Measurements from ENCODE around the gene FGF4. TPM values are rescaled to one million over a fixed set of nuclear protein-coding genes. Genes with fewer than 3 reads are reported as not detected.

The FGF4 gene
- total and polyA plus RNA-seq, 10 of the 15 experiments (the other 5 are each of a cell fraction or from before 2014, with no cell fraction given), result not detected

DNA sequence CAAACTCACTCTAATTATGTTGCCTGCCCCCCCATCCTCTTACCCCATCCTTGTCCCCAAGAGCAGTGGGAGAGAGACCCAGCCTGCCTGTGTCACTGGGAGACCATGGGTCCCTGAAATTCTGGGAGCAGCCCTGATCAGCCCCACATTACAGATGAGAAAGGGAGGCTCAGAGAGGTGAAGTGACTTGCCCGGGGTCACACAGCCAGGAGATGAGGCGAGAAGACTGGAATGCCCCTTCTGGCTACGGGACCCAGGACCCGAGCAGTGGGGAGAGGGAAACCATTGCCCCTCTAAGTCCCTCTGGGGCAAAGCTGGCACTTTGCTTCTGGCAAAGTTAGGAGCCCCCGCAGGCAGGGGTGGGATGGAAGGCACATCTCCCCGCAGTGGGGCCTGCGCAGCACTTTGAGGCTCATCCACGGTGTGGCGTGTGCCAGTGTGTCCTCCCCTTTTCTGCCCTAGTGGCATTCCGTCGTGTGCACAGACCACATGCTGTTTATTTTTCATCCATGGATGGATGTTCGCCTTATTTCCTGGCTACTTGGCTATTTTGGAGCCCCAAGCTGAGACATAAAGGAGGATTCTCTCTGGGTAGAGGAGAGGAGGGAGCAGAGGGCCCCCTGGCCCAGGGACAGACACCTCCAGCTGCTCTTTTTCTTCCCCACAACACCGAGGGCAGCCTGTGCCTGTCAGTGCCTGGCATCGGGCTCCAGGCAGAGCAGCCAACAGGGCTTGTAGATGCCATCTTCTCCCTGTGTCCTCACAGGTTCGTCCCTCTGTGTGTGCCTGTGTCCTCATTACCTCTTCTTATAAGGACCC is 47.7 kb upstream of the FGF4 start:
- H3K27ac ChIP-seq (ENCODE audit: control insufficient read depth, insufficient read depth), result no peak overlapping the region
- intact Hi-C loops (cut with micrococcal nuclease; ENCODE audit: unreplicated experiment), result no loop called here
- no peaks in the 10 kb centered on the region for H4K20me1 ChIP-seq (ENCODE audit: control insufficient read depth, insufficient read depth)
- ChIA-PET RAD21 (ENCODE audit: unreplicated experiment) (no interaction called here), SMC1A (ENCODE audit: uncharacterized antibody, unreplicated experiment) (no interaction called here), CTCF (no interaction called here), POLR2A (no interaction called here)
- no TSS peak for BruUV-seq (replicated peaks)
- DNase-seq (ENCODE audit: low read depth, low spot score), result no peak
- no peak overlapping the region for H3K4me2 ChIP-seq (ENCODE audit: control insufficient read depth, insufficient read depth)
- ATAC-seq, result no peak
- no peaks in the 10 kb centered on the region for H3K36me3 ChIP-seq (ENCODE audit: control insufficient read depth in 2 of 2, insufficient read depth in 2 of 2, low read length in 1 of 2)
- WGBS (ENCODE audit: insufficient coverage, insufficient replicate concordance, low lambda C conversion rate, missing lambda C conversion rate), result 26% methylated on average over 15 of the region's 15 CpGs
- H3K27me3 ChIP-seq (replicated peaks in 1 of 2; ENCODE audit: control insufficient read depth in 2 of 2, insufficient read depth in 2 of 2, low read length in 1 of 2), result peaks cover 0 to 5% of the 10 kb centered on the region in 2 experiments; a peak in 3 of 4 replicates
- in situ Hi-C loops (cut with MboI), result no loop called here
- no peaks in the 10 kb centered on the region for H3K79me2 ChIP-seq (ENCODE audit: control insufficient read depth, insufficient read depth, low read length)
- no peaks in the 10 kb centered on the region for H3K4me1 ChIP-seq (ENCODE audit: control insufficient read depth, insufficient read depth, low read length)
- H3K9ac ChIP-seq (ENCODE audit: control insufficient read depth, insufficient read depth, low read length), result no peak overlapping the region
- TF ChIP-seq SREBF1 (IDR thresholded peaks at IDR 0.05; ENCODE audit: low read length) (no peak), CREB1 (IDR thresholded peaks at IDR 0.05; ENCODE audit: low read depth) (no peak), RBBP5 (conservative IDR thresholded peaks at IDR 0.05) (no peak), ZNF217 (IDR thresholded peaks at IDR 0.05) (no peak), MYC (IDR thresholded peaks at IDR 0.05; ENCODE audit: insufficient read depth, insufficient read length, insufficient replicate concordance, low read length, severe bottlenecking) (no peak), ASH2L (IDR thresholded peaks at IDR 0.05; ENCODE audit: borderline replicate concordance, low read depth) (no peak), ZNF622 (IDR thresholded peaks at IDR 0.05) (no peak), RB1 (IDR thresholded peaks at IDR 0.05; ENCODE audit: borderline replicate concordance) (no peak)
- TF ChIP-seq, protein P1, sequence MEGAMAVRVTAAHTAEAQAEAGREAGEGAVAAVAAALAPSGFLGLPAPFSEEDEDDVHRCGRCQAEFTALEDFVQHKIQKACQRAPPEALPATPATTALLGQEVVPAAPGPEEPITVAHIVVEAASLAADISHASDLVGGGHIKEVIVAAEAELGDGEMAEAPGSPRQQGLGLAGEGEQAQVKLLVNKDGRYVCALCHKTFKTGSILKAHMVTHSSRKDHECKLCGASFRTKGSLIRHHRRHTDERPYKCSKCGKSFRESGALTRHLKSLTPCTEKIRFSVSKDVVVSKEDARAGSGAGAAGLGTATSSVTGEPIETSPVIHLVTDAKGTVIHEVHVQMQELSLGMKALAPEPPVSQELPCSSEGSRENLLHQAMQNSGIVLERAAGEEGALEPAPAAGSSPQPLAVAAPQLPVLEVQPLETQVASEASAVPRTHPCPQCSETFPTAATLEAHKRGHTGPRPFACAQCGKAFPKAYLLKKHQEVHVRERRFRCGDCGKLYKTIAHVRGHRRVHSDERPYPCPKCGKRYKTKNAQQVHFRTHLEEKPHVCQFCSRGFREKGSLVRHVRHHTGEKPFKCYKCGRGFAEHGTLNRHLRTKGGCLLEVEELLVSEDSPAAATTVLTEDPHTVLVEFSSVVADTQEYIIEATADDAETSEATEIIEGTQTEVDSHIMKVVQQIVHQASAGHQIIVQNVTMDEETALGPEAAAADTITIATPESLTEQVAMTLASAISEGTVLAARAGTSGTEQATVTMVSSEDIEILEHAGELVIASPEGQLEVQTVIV (IDR thresholded peaks at IDR 0.05; ENCODE audit: borderline replicate concordance, partially characterized antibody), result no peak
- TF ChIP-seq, protein P2, sequence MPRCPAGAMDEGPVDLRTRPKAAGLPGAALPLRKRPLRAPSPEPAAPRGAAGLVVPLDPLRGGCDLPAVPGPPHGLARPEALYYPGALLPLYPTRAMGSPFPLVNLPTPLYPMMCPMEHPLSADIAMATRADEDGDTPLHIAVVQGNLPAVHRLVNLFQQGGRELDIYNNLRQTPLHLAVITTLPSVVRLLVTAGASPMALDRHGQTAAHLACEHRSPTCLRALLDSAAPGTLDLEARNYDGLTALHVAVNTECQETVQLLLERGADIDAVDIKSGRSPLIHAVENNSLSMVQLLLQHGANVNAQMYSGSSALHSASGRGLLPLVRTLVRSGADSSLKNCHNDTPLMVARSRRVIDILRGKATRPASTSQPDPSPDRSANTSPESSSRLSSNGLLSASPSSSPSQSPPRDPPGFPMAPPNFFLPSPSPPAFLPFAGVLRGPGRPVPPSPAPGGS (IDR thresholded peaks at IDR 0.05; ENCODE audit: borderline replicate concordance, insufficient read depth, low read depth, low read length, poor library complexity, severe bottlenecking), result no peak
- TF ChIP-seq, protein P3, sequence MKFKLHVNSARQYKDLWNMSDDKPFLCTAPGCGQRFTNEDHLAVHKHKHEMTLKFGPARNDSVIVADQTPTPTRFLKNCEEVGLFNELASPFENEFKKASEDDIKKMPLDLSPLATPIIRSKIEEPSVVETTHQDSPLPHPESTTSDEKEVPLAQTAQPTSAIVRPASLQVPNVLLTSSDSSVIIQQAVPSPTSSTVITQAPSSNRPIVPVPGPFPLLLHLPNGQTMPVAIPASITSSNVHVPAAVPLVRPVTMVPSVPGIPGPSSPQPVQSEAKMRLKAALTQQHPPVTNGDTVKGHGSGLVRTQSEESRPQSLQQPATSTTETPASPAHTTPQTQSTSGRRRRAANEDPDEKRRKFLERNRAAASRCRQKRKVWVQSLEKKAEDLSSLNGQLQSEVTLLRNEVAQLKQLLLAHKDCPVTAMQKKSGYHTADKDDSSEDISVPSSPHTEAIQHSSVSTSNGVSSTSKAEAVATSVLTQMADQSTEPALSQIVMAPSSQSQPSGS (IDR thresholded peaks at IDR 0.05; ENCODE audit: low read length), result no peak
- TF ChIP-seq, protein P4, sequence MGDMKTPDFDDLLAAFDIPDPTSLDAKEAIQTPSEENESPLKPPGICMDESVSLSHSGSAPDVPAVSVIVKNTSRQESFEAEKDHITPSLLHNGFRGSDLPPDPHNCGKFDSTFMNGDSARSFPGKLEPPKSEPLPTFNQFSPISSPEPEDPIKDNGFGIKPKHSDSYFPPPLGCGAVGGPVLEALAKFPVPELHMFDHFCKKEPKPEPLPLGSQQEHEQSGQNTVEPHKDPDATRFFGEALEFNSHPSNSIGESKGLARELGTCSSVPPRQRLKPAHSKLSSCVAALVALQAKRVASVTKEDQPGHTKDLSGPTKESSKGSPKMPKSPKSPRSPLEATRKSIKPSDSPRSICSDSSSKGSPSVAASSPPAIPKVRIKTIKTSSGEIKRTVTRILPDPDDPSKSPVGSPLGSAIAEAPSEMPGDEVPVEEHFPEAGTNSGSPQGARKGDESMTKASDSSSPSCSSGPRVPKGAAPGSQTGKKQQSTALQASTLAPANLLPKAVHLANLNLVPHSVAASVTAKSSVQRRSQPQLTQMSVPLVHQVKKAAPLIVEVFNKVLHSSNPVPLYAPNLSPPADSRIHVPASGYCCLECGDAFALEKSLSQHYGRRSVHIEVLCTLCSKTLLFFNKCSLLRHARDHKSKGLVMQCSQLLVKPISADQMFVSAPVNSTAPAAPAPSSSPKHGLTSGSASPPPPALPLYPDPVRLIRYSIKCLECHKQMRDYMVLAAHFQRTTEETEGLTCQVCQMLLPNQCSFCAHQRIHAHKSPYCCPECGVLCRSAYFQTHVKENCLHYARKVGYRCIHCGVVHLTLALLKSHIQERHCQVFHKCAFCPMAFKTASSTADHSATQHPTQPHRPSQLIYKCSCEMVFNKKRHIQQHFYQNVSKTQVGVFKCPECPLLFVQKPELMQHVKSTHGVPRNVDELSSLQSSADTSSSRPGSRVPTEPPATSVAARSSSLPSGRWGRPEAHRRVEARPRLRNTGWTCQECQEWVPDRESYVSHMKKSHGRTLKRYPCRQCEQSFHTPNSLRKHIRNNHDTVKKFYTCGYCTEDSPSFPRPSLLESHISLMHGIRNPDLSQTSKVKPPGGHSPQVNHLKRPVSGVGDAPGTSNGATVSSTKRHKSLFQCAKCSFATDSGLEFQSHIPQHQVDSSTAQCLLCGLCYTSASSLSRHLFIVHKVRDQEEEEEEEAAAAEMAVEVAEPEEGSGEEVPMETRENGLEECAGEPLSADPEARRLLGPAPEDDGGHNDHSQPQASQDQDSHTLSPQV (IDR thresholded peaks at IDR 0.05), result no peak
- FAIRE-seq, result no peak
- no peak overlapping the region for H3K4me3 ChIP-seq
- H3K9me3 ChIP-seq (replicated peaks; ENCODE audit: control insufficient read depth, insufficient read depth, low read length), result no peaks in the 10 kb centered on the region
- no peak overlapping the region for H2AFZ ChIP-seq (ENCODE audit: control insufficient read depth, low read depth, low read length)

Data from GM12878 (cell line).